COR-L47 (cell line): ENCODE results near the gene CCDC3.
"Not testable (repeated sequence)": the region's sequence is repeated elsewhere in the genome, so short reads cannot be mapped to it uniquely, and the experiment has no call there.

Experiments
- DNase-seq: peaks from one replicate; lab custom pipeline; 2025; lab: John Stamatoyannopoulos, UW

Gene CCDC3

GRCh38 chr10:12887780-12888179, 113.7 kb downstream of the CCDC3 start:
- DNase-seq = no peak

DNA sequence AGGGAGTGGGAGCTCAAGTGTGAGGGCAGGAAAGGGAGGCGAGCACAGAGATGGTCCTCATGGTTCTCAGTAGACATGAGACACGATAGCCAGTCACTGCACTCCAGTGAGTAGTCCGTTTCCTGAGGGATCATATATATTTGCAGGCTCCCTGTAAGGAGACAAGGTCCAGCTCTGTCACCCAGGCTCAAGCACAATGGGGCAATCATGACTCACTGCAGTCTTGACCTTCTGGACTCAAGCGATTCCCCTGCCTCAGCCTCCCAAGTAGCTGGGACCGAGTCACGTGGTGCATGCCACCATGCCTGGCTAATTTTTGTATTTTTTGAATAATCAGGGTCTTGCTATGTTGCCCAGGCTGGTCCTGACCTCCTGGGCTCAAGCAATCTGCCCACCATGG, 116.7 kb downstream of the CCDC3 start:
- no peak for DNase-seq

GRCh38 chr10:12880423-12880822, 121.1 kb downstream of the CCDC3 start:
- DNase-seq = no peak

DNA sequence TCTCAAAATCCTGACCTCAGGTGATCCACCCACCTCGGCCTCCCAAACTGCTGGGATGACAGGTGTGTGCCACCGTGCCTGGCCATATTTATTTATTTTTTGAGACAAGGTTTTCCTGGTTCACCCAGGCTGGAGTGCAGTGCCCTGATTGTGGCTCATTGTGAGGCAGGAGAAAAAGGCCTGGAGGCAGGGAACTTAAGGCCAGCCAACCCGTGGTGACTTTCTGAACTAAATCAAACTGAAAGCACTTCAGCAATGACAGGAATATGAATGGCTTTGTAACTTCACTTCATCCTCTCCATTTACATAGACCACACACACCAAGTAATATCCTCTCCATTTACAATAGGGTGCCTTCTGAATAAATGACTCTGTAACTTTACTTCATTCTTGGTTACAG, 124.4 kb downstream of the CCDC3 start:
- DNase-seq = no peak

DNA sequence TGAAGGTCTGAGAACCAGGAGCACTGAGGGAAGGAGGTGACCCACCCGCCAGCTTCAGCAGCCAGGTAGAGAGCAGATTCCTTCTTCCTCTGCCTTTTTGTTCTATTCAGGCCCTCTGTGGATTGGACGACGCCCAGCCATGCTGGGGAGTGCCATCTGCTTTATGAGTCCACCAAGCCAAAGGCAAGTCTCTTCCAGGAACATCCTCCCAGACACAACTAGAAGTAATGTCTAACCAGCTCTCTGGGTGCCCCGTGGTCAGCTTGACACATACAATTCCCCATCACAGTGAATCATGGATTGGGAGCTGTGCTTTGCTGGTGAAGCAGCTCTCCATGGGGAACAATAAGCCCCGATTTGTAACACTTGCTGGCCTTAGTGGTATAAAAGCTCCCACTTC, 125.2 kb downstream of the CCDC3 start:
- no peak for DNase-seq

GRCh38 chr10:12875100-12875499, 126.4 kb downstream of the CCDC3 start:
- no peak for DNase-seq

GRCh38 chr10:12874501-12874900, 127.0 kb downstream of the CCDC3 start:
- no peak for DNase-seq

- DNase-seq = no peak
Observed at GRCh38 chr10:12873172-12873571, 128.3 kb downstream of the CCDC3 start.

DNA sequence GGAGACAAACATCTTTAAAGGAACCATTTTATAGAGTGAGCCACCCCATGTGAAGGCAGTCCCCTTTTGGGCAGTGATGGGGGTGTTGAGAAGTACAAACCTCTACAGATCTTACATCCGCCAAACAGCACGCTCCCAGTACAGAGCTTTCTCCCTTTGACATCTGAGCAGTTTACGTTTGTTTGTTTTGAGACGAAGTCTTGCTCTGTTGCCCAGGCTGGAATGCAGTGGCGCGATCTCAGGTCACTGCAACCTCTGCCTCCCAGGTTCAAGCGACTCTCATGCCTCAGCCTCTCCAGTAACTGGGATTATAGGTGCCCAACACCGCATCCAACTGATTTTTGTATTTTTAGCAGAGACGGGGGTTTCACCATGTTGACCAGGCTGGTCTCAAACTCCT, 128.9 kb downstream of the CCDC3 start:
- DNase-seq = no peak

- DNase-seq = no peak
Observed at GRCh38 chr10:12869427-12869826, 132.1 kb downstream of the CCDC3 start.

DNA sequence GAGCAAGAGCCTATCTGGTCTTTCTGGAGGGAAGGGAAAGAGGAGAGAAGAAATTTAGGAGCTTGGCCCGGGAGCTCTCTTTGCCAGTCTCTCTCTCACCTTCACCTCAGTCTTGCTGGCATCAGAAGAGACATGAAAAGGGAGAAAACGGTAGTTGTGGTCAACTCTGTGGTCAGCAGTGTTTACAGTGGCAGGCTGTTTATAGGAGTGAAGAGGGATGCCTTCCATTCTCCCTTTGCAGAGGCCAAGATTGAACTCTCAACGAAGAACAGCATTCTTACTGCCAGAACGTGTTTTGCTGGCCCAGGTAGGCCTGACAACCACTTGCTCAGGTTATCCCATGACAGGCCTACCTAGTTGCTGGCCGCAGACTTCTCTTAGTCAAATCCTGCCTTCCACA, 133.3 kb downstream of the CCDC3 start:
- DNase-seq = no peak

- not testable (repeated sequence) for DNase-seq
Observed at GRCh38 chr10:12865515-12865914, 136.0 kb downstream of the CCDC3 start.

DNA sequence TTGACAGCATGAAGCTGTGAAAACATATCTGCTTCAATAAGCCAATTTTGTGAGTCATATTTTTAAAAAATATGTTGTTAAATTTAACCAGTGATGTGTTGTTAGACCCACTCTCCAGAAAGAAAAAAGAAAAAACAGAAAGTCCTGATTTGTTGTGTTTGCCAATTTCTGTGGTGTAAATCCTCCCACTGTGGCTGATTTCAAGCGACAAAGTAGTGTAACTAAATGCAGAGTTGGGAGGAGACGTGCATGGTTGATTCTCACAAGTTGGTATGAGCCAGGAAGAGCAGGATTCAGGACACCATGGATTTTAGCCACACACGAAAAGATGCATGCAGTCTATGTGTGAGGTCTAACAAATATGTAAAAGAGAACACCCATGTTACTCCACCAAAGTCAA, 139.1 kb downstream of the CCDC3 start:
- no peak for DNase-seq

- DNase-seq = no peak
Observed at GRCh38 chr10:12854988-12855387, 146.5 kb downstream of the CCDC3 start.

DNA sequence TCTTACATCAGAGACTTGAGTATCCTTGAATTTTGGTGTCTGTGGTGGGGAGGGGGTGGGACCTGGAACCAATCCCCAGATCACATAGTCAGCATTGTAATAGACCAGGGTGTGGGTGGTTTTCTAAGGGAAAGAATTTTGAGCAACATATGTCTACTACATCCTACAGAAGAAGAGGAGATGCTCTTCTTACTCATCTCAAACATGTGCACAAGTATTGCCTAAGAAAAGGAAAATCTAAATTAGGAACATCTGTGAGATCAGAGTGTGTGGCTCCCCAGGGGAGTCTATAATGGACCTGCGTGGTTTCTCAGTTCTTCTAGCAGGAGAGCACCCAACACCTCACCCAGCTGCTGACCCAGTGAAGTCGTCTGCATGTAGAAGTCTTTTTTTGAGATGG, 148.8 kb downstream of the CCDC3 start:
- no peak for DNase-seq

DNA sequence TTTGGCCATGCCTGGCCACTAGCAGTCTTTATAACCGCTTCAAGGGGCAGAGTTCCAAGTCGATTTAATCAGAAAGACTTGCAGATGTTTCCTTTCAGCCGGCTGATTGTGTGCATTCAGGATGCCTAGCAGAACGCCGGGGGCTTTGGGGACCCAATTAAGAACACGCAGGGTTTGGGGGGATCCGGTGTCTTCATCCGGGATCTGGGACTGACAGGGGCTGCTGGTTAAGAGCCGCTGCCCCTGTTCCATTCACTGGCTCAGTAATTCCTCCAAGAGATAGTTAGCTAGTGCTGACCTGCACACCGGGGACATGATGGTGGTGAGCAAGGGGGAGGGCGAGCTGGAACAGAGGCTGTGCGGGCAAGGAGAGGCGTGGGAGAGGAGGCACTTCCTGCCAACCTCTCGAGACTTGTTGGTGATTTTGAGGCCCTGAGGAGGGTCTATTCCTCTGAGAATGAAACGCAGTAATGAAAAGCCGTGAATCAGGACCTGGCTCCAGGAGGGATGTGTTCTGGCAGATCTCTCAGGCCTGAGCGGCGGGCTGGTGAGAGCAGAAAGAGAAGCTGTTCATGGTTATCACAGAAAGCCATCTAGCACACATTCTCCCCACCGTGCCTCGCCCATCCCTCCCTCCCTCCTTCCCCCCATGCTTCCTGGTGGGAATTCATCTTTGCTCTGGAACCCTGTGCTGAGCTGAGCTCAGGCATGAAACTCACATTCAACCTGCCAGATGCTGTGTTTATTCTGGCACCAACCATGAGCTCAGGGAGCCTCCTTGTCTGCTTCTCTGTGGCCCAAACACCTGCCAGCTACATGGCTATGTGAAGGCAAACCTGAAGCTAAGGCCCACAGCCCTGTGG, 152.0 kb downstream of the CCDC3 start:
- peak; percentile 32 for DNase-seq

DNA sequence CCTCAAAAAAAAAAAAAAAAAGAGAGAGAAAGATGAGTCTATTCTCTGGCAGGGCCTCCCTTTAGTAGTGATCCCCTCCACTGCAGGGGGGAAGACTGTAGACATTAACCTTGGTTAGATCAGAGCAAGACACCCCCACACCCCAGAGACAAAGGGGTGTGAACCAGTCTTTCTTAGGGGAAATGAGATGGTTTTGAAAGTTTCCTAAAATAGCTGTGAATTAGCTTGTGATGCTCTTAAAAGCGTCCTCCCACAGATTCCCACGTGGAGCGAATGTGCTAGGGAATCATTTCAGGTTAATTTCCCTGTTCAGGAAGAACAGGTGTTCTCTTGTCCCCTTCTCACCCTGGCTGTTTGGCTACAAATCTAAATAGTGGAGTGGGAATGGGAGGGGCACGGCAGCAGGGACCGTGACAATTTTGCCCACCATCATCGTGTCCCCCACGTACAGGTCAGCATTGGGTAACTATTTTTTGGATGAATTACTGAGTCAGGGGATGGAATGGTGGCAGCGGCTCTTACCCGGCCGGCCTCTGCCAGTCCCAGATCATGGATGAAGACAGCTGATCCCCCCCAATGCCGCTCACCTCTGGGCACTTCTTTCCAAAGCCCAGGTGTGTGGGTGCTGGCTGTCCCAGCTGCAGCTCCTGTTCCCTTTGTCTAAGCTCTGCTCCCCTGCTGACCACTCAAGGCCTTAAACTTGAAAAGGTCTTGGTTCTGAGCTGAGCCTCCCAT, 152.9 kb downstream of the CCDC3 start:
- no peak for DNase-seq

GRCh38 chr10:12847361-12847975, 154.0 kb downstream of the CCDC3 start:
- no peak for DNase-seq

DNA sequence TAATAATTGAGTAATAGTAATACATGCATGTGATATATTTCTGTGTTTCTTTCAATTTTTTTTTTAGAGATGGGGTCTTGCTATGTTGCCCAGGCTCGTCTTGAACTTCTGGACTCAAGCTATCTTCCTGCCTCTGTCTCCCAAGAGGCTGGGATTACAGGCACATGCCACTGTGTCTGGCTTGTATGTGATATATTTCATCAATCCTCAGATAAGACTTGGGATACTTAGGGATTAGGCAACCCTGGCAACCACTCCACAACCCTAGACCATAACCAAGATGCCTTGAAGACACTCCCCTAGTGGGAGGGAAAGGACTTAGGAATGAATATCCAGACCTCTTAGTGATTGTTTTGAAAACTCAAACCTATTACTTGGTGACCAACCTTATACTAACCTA, 154.8 kb downstream of the CCDC3 start:
- DNase-seq = no peak
